ENCODE measurements around the gene ADAMTSL3. TPM values are rescaled to one million over a fixed set of nuclear protein-coding genes. Genes with fewer than 3 reads are reported as not detected.

Gene ADAMTSL3
- total RNA-seq, 1 donor from 2014 or later = 2.4 TPM

DNA sequence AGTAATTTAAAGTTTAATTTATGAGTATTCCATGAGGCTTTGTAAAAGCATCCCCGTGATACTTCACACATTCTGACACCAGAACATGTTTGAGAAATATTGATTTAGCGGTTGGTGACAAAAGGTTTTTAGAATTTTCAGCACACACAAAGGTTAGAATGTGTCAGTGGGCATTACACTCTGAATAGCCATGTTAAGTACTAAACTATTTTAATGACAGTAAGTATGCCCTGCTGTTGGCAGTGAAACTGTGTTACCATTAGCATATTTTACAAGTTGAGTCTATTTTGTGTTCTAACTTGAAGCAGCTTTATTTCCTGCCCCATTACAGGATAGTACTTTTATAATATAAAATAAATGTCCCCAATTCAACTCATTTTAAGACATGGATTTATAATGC is 66.5 kb downstream of the ADAMTSL3 start:
- Histone ChIP-seq H3K36me3 (ENCODE audit: insufficient read depth, low read length) (no peaks in the 10 kb centered on the region), H3K79me2 (ENCODE audit: insufficient read depth, low read length) (no peaks in the 10 kb centered on the region), H4K20me1 (ENCODE audit: insufficient read depth, low read length) (no peaks in the 10 kb centered on the region), H3K27me3 (ENCODE audit: insufficient read depth, low read length) (no peaks in the 10 kb centered on the region), H3K4me2 (ENCODE audit: low read length) (no peak overlapping the region), H3K27ac (ENCODE audit: low read depth, low read length) (no peak overlapping the region), H3K4me1 (ENCODE audit: insufficient read depth, low read length) (no peaks in the 10 kb centered on the region), H2AFZ (ENCODE audit: low read depth, low read length) (no peak overlapping the region), H3K4me3 (ENCODE audit: insufficient read depth, low read depth, low read length) (no peak overlapping the region), H3K9ac (ENCODE audit: low read length) (no peak overlapping the region), H3K9me3 (ENCODE audit: insufficient read depth, low read depth, low read length) (no peaks in the 10 kb centered on the region)
- no peaks in the 10 kb centered on the region for H3K4me1 Mint-ChIP-seq (ENCODE audit: low read depth, unreplicated experiment)
- peaks cover 3% of the 10 kb centered on the region for H3K9me3 Mint-ChIP-seq (ENCODE audit: unreplicated experiment)
- no peak overlapping the region for H3K4me3 Mint-ChIP-seq (ENCODE audit: unreplicated experiment)
- H3K27ac Mint-ChIP-seq (ENCODE audit: unreplicated experiment) = no peak overlapping the region
- TF ChIP-seq EZH2 (IDR thresholded peaks at IDR 0.05; ENCODE audit: insufficient read depth, low read length) = no peak
- TF ChIP-seq, protein P1, sequence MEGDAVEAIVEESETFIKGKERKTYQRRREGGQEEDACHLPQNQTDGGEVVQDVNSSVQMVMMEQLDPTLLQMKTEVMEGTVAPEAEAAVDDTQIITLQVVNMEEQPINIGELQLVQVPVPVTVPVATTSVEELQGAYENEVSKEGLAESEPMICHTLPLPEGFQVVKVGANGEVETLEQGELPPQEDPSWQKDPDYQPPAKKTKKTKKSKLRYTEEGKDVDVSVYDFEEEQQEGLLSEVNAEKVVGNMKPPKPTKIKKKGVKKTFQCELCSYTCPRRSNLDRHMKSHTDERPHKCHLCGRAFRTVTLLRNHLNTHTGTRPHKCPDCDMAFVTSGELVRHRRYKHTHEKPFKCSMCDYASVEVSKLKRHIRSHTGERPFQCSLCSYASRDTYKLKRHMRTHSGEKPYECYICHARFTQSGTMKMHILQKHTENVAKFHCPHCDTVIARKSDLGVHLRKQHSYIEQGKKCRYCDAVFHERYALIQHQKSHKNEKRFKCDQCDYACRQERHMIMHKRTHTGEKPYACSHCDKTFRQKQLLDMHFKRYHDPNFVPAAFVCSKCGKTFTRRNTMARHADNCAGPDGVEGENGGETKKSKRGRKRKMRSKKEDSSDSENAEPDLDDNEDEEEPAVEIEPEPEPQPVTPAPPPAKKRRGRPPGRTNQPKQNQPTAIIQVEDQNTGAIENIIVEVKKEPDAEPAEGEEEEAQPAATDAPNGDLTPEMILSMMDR (IDR thresholded peaks at IDR 0.05; ENCODE audit: insufficient read depth, low read depth, low read length) = no peak
- H3K27me3 Mint-ChIP-seq (ENCODE audit: low read depth, unreplicated experiment) = no peaks in the 10 kb centered on the region
- DNase-seq (ENCODE audit: low read depth) (peak; percentile 8), FAIRE-seq (no peak)
- H3K36me3 Mint-ChIP-seq (ENCODE audit: low read depth, unreplicated experiment) = no peaks in the 10 kb centered on the region

DNA sequence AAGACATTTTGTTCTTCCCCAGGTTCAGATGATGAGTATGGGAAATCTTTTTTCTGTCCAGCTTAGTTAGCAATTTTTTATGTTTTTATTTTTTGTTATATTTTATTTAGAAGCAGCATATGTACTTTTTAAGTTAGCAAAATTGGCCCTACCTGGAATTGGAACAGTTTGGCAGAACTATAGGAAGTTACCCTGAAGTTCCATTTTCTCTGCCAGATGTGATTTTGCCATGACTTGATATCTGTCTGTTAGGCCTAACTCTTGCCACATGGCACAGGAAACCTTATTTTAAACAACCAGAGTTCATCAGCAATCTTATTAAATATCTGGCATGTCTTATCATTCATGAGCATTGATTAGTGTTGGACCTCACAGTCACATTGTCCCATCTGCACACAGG is 67.1 kb downstream of the ADAMTSL3 start:
- H3K27me3 ChIP-seq (ENCODE audit: insufficient read depth, low read length) = no peaks in the 10 kb centered on the region
- H3K4me1 ChIP-seq (ENCODE audit: insufficient read depth, low read length) = no peaks in the 10 kb centered on the region
- peaks cover 3% of the 10 kb centered on the region for H3K9me3 Mint-ChIP-seq (ENCODE audit: unreplicated experiment)
- no peaks in the 10 kb centered on the region for H3K36me3 ChIP-seq (ENCODE audit: insufficient read depth, low read length)
- H3K4me2 ChIP-seq (ENCODE audit: low read length) = no peak overlapping the region
- H3K9me3 ChIP-seq (ENCODE audit: insufficient read depth, low read depth, low read length) = no peaks in the 10 kb centered on the region
- H3K4me3 Mint-ChIP-seq (ENCODE audit: unreplicated experiment) = no peak overlapping the region
- no peak overlapping the region for H3K9ac ChIP-seq (ENCODE audit: low read length)
- no peak overlapping the region for H3K4me3 ChIP-seq (ENCODE audit: insufficient read depth, low read depth, low read length)
- H3K27ac ChIP-seq (ENCODE audit: low read depth, low read length) = no peak overlapping the region
- H3K27me3 Mint-ChIP-seq (ENCODE audit: low read depth, unreplicated experiment) = no peaks in the 10 kb centered on the region
- no peak overlapping the region for H3K27ac Mint-ChIP-seq (ENCODE audit: unreplicated experiment)
- no peak overlapping the region for H2AFZ ChIP-seq (ENCODE audit: low read depth, low read length)
- no peak for FAIRE-seq
- no peaks in the 10 kb centered on the region for H3K79me2 ChIP-seq (ENCODE audit: insufficient read depth, low read length)
- no peaks in the 10 kb centered on the region for H4K20me1 ChIP-seq (ENCODE audit: insufficient read depth, low read length)
- no peak for DNase-seq (ENCODE audit: low read depth)
- no peaks in the 10 kb centered on the region for H3K36me3 Mint-ChIP-seq (ENCODE audit: low read depth, unreplicated experiment)
- H3K4me1 Mint-ChIP-seq (ENCODE audit: low read depth, unreplicated experiment) = no peaks in the 10 kb centered on the region
- TF ChIP-seq EZH2 (IDR thresholded peaks at IDR 0.05; ENCODE audit: insufficient read depth, low read length) = no peak
- TF ChIP-seq, protein P1 (IDR thresholded peaks at IDR 0.05; ENCODE audit: insufficient read depth, low read depth, low read length) = no peak

DNA sequence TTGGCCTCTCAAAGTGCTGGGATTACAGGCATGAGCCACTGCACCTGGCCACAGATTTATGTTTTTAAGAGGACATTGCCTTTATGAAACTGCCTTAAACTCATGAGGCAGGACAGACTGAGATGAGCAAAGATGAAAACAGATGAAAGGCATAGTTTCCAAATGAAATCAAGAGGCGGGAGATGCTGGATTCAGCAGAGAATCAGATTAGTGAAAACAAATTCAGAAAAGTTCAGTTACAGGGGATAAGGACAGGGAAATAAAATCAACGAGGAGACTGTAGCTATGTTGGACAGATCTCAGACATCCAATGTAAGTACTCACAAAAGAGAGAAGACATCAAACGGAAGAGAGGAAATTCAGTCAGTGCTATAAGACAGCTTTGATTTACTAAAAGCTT is 68.1 kb downstream of the ADAMTSL3 start:
- H3K36me3 ChIP-seq (ENCODE audit: insufficient read depth, low read length) = no peaks in the 10 kb centered on the region
- H3K4me1 ChIP-seq (ENCODE audit: insufficient read depth, low read length) = no peaks in the 10 kb centered on the region
- TF ChIP-seq, protein P1 (IDR thresholded peaks at IDR 0.05; ENCODE audit: insufficient read depth, low read depth, low read length) = no peak
- no peak for TF ChIP-seq EZH2 (IDR thresholded peaks at IDR 0.05; ENCODE audit: insufficient read depth, low read length)
- FAIRE-seq (no peak), DNase-seq (ENCODE audit: low read depth) (no peak)
- H4K20me1 ChIP-seq (ENCODE audit: insufficient read depth, low read length) = no peaks in the 10 kb centered on the region
- no peaks in the 10 kb centered on the region for H3K36me3 Mint-ChIP-seq (ENCODE audit: low read depth, unreplicated experiment)
- no peak overlapping the region for H3K4me3 ChIP-seq (ENCODE audit: insufficient read depth, low read depth, low read length)
- H3K4me2 ChIP-seq (ENCODE audit: low read length) = no peak overlapping the region
- peaks cover 3% of the 10 kb centered on the region for H3K9me3 Mint-ChIP-seq (ENCODE audit: unreplicated experiment)
- H3K27me3 Mint-ChIP-seq (ENCODE audit: low read depth, unreplicated experiment) = no peaks in the 10 kb centered on the region
- H3K27me3 ChIP-seq (ENCODE audit: insufficient read depth, low read length) = no peaks in the 10 kb centered on the region
- no peak overlapping the region for H3K27ac ChIP-seq (ENCODE audit: low read depth, low read length)
- no peaks in the 10 kb centered on the region for H3K9me3 ChIP-seq (ENCODE audit: insufficient read depth, low read depth, low read length)
- H2AFZ ChIP-seq (ENCODE audit: low read depth, low read length) = no peak overlapping the region
- H3K79me2 ChIP-seq (ENCODE audit: insufficient read depth, low read length) = no peaks in the 10 kb centered on the region
- H3K9ac ChIP-seq (ENCODE audit: low read length) = no peak overlapping the region
- H3K4me1 Mint-ChIP-seq (ENCODE audit: low read depth, unreplicated experiment) = no peaks in the 10 kb centered on the region
- no peak overlapping the region for H3K4me3 Mint-ChIP-seq (ENCODE audit: unreplicated experiment)
- no peak overlapping the region for H3K27ac Mint-ChIP-seq (ENCODE audit: unreplicated experiment)

Data from astrocyte (in vitro differentiated cells and primary cell).